ENCODE data around the gene FKBP10. TPM values are rescaled to one million over a fixed set of nuclear protein-coding genes. Genes with fewer than 3 reads are reported as not detected.
"Not testable (repeated sequence)": the region's sequence is repeated elsewhere in the genome, so short reads cannot be mapped to it uniquely, and the experiment has no call there.

The FKBP10 gene
- polyA plus RNA-seq, 1 experiment, result 487 TPM

GRCh38 chr17:41835214-41835799 lies 22.5 kb downstream of the FKBP10 start:
- POLR2A ChIA-PET, result interaction anchor here (0.8 kb wide), 1 partner anchor 30 kb away, joined by 3 read pairs; the partner anchor contains the start of gene KLHL11

DNA sequence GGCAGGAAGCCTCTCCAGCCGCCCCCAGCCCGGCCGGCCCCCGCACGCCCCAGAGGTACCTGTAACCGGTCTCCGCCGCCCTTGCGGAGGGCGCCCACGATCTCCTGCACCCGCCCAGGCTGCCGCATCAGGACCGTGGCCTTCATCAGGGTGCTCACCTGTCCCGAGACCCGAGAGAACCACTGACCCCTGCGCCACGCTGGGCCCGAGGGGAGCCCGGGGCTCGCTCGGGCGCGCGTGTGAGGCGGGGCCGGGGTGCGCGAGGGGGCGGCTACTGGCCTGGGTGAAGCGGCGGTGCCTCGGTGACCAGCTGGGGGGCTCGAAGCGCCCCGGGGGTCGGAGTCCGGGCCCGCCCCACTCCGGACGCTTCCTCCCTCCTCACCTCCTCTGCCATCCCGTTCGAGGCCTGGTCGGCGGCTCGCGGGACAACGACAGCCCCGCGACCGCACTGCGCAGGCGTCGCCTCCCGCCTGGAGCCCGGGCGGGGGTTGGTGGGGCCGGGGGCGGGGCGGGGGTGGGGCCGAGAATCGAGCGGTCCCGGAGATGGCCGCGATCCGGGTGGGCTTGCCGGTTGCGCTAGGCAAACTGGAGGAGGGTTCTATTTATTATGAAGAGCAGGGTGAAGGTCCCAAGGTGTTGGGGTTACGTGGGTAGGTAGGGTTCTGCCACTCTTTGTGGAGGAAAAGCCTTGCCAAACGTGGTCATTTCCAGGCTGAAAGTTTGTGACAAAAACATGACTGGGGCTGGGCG lies 23.2 kb downstream of the FKBP10 start, which contains the start of gene NT5C3B:
Gene NT5C3B, minus strand, starts transcription at position 433 of the 750 bp plus-strand sequence. Its CDS starts 39 bp downstream, at position 394.
- Histone ChIP-seq H3K27ac (ENCODE audit: low read depth, low read length) (no peak within 1 kb of the TSS), H3K4me3 (ENCODE audit: low read depth, low read length) (peak within 1 kb of the TSS; percentile 79), H3K9me3 (ENCODE audit: control insufficient read depth, insufficient read depth, low read length) (no peaks in the 10 kb centered on the region), H3K27me3 (ENCODE audit: control insufficient read depth, insufficient read depth, low read length) (no peaks in the 10 kb centered on the region)
- DNase-seq (ENCODE audit: low read depth, low spot score), result no peak
- CTCF ChIA-PET, result no interaction called here
- no peak for TF ChIP-seq CTCF (IDR thresholded peaks at IDR 0.05; ENCODE audit: low read depth, low read length)
- POLR2A ChIA-PET, result no interaction called here

More at GRCh38 chr17:41835214-41835799, 22.5 kb downstream of the FKBP10 start:
- Histone ChIP-seq H3K9me3 (ENCODE audit: control insufficient read depth, insufficient read depth, low read length) (no peaks in the 10 kb centered on the region), H3K4me3 (ENCODE audit: low read depth, low read length) (peak overlapping the region; percentile 79), H3K27ac (ENCODE audit: low read depth, low read length) (no peak overlapping the region), H3K27me3 (ENCODE audit: control insufficient read depth, insufficient read depth, low read length) (no peaks in the 10 kb centered on the region)
- DNase-seq (ENCODE audit: low read depth, low spot score), result no peak
- CTCF ChIA-PET, result no interaction called here
- TF ChIP-seq CTCF (IDR thresholded peaks at IDR 0.05; ENCODE audit: low read depth, low read length), result no peak

DNA sequence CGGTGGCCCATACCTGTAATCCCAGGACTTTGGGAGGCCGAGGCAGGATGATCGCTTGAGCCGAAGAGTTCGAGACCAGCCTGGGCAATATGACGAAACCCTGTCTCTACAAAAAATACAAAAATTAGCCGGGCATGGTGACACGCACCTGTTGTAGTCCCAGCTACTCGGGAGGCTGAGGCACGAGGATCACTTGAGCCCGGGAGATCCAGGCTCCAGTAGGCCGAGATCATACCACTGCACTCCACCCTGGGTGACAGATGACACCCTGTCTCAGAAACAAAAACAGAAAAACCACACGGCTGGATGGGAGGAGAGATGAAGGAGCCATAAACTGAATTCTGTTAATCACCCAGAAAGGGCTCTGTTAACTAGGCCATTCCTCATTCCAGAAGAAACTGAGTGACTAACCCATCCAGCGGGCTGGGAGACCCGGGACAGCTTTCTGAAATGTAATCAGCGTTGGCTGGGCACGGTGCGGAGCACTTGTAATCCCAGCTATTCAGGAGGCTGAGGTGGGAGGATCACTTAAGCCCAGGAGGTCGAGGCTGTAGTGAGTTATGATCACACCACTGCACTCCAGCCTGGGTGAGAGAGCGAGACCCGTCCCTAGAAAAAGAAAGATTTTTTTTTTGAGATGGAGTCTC lies 23.9 kb downstream of the FKBP10 start:
- H3K4me3 ChIP-seq (ENCODE audit: low read depth, low read length), result peak overlapping the region; percentile 79
- POLR2A ChIA-PET, result no interaction called here
- no peaks in the 10 kb centered on the region for H3K27me3 ChIP-seq (ENCODE audit: control insufficient read depth, insufficient read depth, low read length)
- CTCF ChIA-PET, result interaction anchor here (0.8 kb wide), 1 partner anchor 8 kb away, joined by 3 read pairs; no protein-coding TSS in a partner anchor
- no peak for TF ChIP-seq CTCF (IDR thresholded peaks at IDR 0.05; ENCODE audit: low read depth, low read length)
- H3K27ac ChIP-seq (ENCODE audit: low read depth, low read length), result no peak overlapping the region
- no peaks in the 10 kb centered on the region for H3K9me3 ChIP-seq (ENCODE audit: control insufficient read depth, insufficient read depth, low read length)
- DNase-seq (ENCODE audit: low read depth, low spot score), result no peak

DNA sequence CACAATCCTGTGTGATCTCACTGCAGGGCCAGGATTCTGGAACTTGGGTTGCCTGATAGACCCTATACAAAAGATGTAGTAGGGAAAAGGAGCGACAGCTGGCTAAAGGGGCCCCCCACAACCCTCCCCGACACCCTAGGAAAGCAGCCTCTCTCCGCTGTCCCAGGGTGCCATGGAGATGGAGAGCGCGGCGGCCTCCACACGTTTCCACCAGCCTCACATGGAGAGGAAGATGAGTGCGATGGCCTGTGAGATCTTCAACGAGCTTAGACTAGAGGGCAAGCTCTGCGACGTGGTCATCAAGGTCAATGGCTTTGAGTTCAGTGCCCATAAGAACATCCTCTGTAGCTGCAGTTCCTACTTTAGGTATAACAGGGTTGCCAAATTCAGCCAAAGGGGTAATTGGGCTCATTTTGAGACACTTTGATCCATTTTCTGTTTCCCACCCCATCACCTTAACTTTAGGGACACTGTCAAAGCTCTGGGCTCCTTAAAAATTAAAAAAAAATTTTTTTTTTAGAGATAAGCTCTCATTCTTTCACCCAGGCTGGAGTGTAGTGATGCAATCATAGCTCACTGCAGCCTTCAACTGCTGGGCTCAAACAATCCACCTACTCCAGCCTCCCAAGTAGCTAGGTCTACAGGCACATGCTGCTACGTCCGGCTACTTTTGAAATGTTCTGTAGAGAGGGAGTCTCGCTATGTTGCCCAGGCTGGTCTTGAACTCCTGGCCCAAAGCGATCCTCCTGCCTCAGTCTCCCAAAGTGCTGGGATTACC lies 25.1 kb downstream of the FKBP10 start, which contains the start of gene KLHL10:
Gene KLHL10, plus strand, starts transcription at position 65 of the 778 bp plus-strand sequence. Its CDS starts 108 bp downstream, at position 173.
- Histone ChIP-seq H3K27ac (ENCODE audit: low read depth, low read length) (no peak within 1 kb of the TSS), H3K27me3 (ENCODE audit: control insufficient read depth, insufficient read depth, low read length) (no peaks in the 10 kb centered on the region), H3K9me3 (ENCODE audit: control insufficient read depth, insufficient read depth, low read length) (no peaks in the 10 kb centered on the region), H3K4me3 (ENCODE audit: low read depth, low read length) (no peak within 1 kb of the TSS; the same call in 1 of the 2 replicates)
- CTCF ChIA-PET, result interaction anchor here (0.7 to 0.9 kb wide), 3 partner anchors 9 to 218 kb away, joined by 3 to 4 read pairs (median 3); no protein-coding TSS in a partner anchor
- POLR2A ChIA-PET, result interaction anchor here (0.7 kb wide), 1 partner anchor 149 kb away, joined by 3 read pairs; no protein-coding TSS in a partner anchor
- DNase-seq (ENCODE audit: low read depth, low spot score), result no peak
- no peak for TF ChIP-seq CTCF (IDR thresholded peaks at IDR 0.05; ENCODE audit: low read depth, low read length)

GRCh38 chr17:41839448-41839847 lies 26.6 kb downstream of the FKBP10 start:
- POLR2A ChIA-PET; H3K4me3 ChIP-seq (ENCODE audit: low read depth, low read length); H3K9me3 ChIP-seq (ENCODE audit: control insufficient read depth, insufficient read depth, low read length); DNase-seq (ENCODE audit: low read depth, low spot score); H3K27ac ChIP-seq (ENCODE audit: low read depth, low read length); H3K27me3 ChIP-seq (ENCODE audit: control insufficient read depth, insufficient read depth, low read length); CTCF ChIA-PET: not testable (repeated sequence)

DNA sequence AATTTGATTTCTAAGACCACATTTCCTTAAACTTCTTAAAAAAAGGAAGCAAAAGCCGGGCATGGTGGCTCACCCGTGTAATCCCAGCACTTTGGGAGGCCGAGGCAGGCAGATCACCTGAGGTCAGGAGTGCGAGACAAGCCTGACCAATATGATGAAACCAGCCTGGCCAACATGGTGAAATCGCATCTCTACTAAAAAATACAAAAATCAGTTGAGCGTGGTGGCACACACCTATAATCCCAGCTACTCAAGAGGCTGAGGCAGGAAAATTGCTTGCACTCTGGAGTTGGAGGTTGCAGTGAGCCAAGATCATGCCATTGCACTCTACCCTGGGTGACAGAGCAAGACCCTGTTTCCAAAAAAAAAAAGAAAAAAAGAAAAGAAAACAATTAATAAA lies 28.0 kb downstream of the FKBP10 start:
- CTCF ChIA-PET; H3K4me3 ChIP-seq (ENCODE audit: low read depth, low read length); DNase-seq (ENCODE audit: low read depth, low spot score); H3K9me3 ChIP-seq (ENCODE audit: control insufficient read depth, insufficient read depth, low read length); H3K27me3 ChIP-seq (ENCODE audit: control insufficient read depth, insufficient read depth, low read length); H3K27ac ChIP-seq (ENCODE audit: low read depth, low read length): not testable (repeated sequence)
- POLR2A ChIA-PET, result interaction anchor here (0.7 kb wide), 1 partner anchor 67 kb away, joined by 3 read pairs; no protein-coding TSS in a partner anchor
